MM.1S (cell line): ENCODE measurements around the gene COL6A2.

ENCODE experiments used
- DNase-seq: peaks from one replicate; pipeline ENCODE4 v3.0.0-alpha.2; 2015
- H2AFZ ChIP-seq: fragments of 300-600 bp; sonication (generic); 2 replicates; pipeline ENCODE4 v1.6.0; 2016; ENCODE audit warnings: antibody characterized with exemption, low read length
- H3F3A ChIP-seq: fragments of 300-600 bp; sonication (generic); 2 replicates; pipeline ENCODE4 v1.6.1; 2016; ENCODE audit warnings: mild to moderate bottlenecking, antibody characterized with exemption, low read length, moderate library complexity, mixed read lengths; ENCODE audit not compliant: insufficient read depth
- H3K27ac ChIP-seq: fragments of 300-600 bp; sonication (generic); 2 replicates; pipeline ENCODE4 v1.5.1; 2016; ENCODE audit warnings: mild to moderate bottlenecking, low read length
- H3K27me3 ChIP-seq: fragments of 300-600 bp; sonication (generic); replicated peaks from 2 replicates; pipeline ENCODE4 v1.6.0; 2016; ENCODE audit warnings: low read length; ENCODE audit not compliant: insufficient read depth
- H3K36me3 ChIP-seq: fragments of 300-600 bp; sonication (generic); replicated peaks from 2 replicates; pipeline ENCODE4 v1.6.1; 2016; ENCODE audit warnings: mild to moderate bottlenecking, low read length, mixed read lengths; ENCODE audit not compliant: insufficient read depth
- H3K4me1 ChIP-seq: fragments of 300-600 bp; sonication (generic); 2 replicates; pipeline ENCODE4 v1.6.1; 2016; ENCODE audit warnings: low read length, mixed read lengths
- H3K4me2 ChIP-seq: fragments of 300-600 bp; sonication (generic); 2 replicates; pipeline ENCODE4 v1.6.0; 2016; ENCODE audit warnings: low read depth, low read length
- H3K4me3 ChIP-seq: fragments of 300-600 bp; sonication (generic); 2 replicates; pipeline ENCODE4 v1.5.1; 2016; ENCODE audit warnings: low read length, mixed read lengths
- H3K79me2 ChIP-seq: fragments of 300-600 bp; sonication (generic); 2 replicates; pipeline ENCODE4 v1.6.1; 2016; ENCODE audit warnings: mixed run types, low read length, mixed read lengths
- H3K9ac ChIP-seq: fragments of 300-600 bp; sonication (generic); 2 replicates; pipeline ENCODE4 v1.6.1; 2016; ENCODE audit warnings: low read length, mixed read lengths
- H3K9me2 ChIP-seq: fragments of 300-600 bp; sonication (generic); replicated peaks from 2 replicates; pipeline ENCODE4 v1.6.1; 2016; ENCODE audit warnings: mild to moderate bottlenecking, low read length, mixed read lengths; ENCODE audit not compliant: insufficient read depth
- H3K9me3 ChIP-seq: fragments of 300-600 bp; sonication (generic); replicated peaks from 2 replicates; pipeline ENCODE4 v1.6.1; 2016; ENCODE audit warnings: mild to moderate bottlenecking, low read length, mixed read lengths; ENCODE audit not compliant: insufficient read depth
- H4K20me1 ChIP-seq: fragments of 300-600 bp; sonication (generic); 2 replicates; pipeline ENCODE4 v1.6.1; 2016; ENCODE audit warnings: mild to moderate bottlenecking, low read length, moderate library complexity, mixed read lengths; ENCODE audit not compliant: insufficient read depth
- CTCF ChIP-seq: fragments of 300-600 bp; sonication (generic); IDR thresholded peaks from 2 replicates; pipeline ENCODE4 v1.5.1; 2016; ENCODE audit warnings: antibody characterized with exemption, low read length, mixed read lengths
- EZH2 ChIP-seq: fragments of 300-600 bp; sonication (generic); optimal IDR thresholded peaks from 2 replicates; pipeline ENCODE3; 2017; ENCODE audit warnings: low read depth, mild to moderate bottlenecking, antibody characterized with exemption, low read length, mixed read lengths
- EZH2phosphoT487 ChIP-seq: fragments of 300-600 bp; sonication (generic); IDR thresholded peaks from 2 replicates; pipeline ENCODE4 v1.6.1; 2018; ENCODE audit warnings: antibody characterized with exemption, low read length

The COL6A2 gene

GRCh38 chr21:46161633-46162592 lies 64.0 kb downstream of the COL6A2 start:
- no peak overlapping the region for H3K4me2 ChIP-seq
- H3K9ac ChIP-seq: no peak overlapping the region
- H3K36me3 ChIP-seq: no peaks in the 10 kb centered on the region
- no peak overlapping the region for H2AFZ ChIP-seq
- no peaks in the 10 kb centered on the region for H3K9me2 ChIP-seq
- H3K79me2 ChIP-seq: no peaks in the 10 kb centered on the region
- no peak overlapping the region for H3K4me3 ChIP-seq
- H3K9me3 ChIP-seq: no peaks in the 10 kb centered on the region
- H4K20me1 ChIP-seq: no peaks in the 10 kb centered on the region
- no peak for DNase-seq
- no peaks in the 10 kb centered on the region; the same call in 1 of the 2 replicates for H3F3A ChIP-seq
- no peaks in the 10 kb centered on the region for H3K4me1 ChIP-seq
- H3K27ac ChIP-seq: no peak overlapping the region
- H3K27me3 ChIP-seq: no peaks in the 10 kb centered on the region
- TF ChIP-seq EZH2 (no peak), CTCF (no peak), EZH2phosphoT487 (no peak)

GRCh38 chr21:46163380-46163779 lies 65.5 kb downstream of the COL6A2 start:
- H3F3A ChIP-seq: no peaks in the 10 kb centered on the region; the same call in 1 of the 2 replicates
- no peak overlapping the region for H2AFZ ChIP-seq
- H3K4me3 ChIP-seq: no peak overlapping the region
- H3K27ac ChIP-seq: no peak overlapping the region
- H3K4me2 ChIP-seq: no peak overlapping the region
- H3K79me2 ChIP-seq: no peaks in the 10 kb centered on the region
- no peaks in the 10 kb centered on the region for H3K36me3 ChIP-seq
- TF ChIP-seq EZH2phosphoT487 (no peak), CTCF (no peak), EZH2 (no peak)
- H3K4me1 ChIP-seq: no peaks in the 10 kb centered on the region
- H3K9me3 ChIP-seq: no peaks in the 10 kb centered on the region
- no peak overlapping the region for H3K9ac ChIP-seq
- no peak for DNase-seq
- H4K20me1 ChIP-seq: no peaks in the 10 kb centered on the region
- H3K9me2 ChIP-seq: no peaks in the 10 kb centered on the region
- H3K27me3 ChIP-seq: no peaks in the 10 kb centered on the region

- Histone ChIP-seq H4K20me1 (no peaks in the 10 kb centered on the region), H3K9me3 (no peaks in the 10 kb centered on the region), H3K4me3 (no peak overlapping the region), H3K4me1 (no peaks in the 10 kb centered on the region), H3K27me3 (no peaks in the 10 kb centered on the region), H3K27ac (no peak overlapping the region), H2AFZ (no peak overlapping the region), H3K79me2 (no peaks in the 10 kb centered on the region), H3F3A (no peaks in the 10 kb centered on the region; the same call in 1 of the 2 replicates), H3K4me2 (no peak overlapping the region), H3K36me3 (no peaks in the 10 kb centered on the region), H3K9ac (no peak overlapping the region), H3K9me2 (no peaks in the 10 kb centered on the region)
- TF ChIP-seq CTCF (no peak), EZH2 (no peak), EZH2phosphoT487 (no peak)
- DNase-seq: no peak
Measured at GRCh38 chr21:46165098-46165497, 67.2 kb downstream of the COL6A2 start.
